Gastroesophageal sphincter (tissue), 4 donors: ENCODE results near the gene PLXNA2. TPM values are rescaled to one million over a fixed set of nuclear protein-coding genes. Genes with fewer than 3 reads are reported as not detected.

ENCODE experiments used
- ATAC-seq: fragments of 150-250 bp; one replicate; pipeline ENCODE4 v1.9.1; 2016; ENCODE audit warnings: mild to moderate bottlenecking, moderate library complexity
- H3K27ac ChIP-seq, 4 donors: fragments of 200-600 bp; sonication (generic) in 3 of 4; 1 replicate in 3 of 4; 2 replicates in 1 of 4; pipeline ENCODE4 v1.5.1; 2016 to 2019
- H3K27me3 ChIP-seq: fragments of 200-600 bp; sonication (generic); one replicate; pipeline ENCODE4 v1.5.1; 2019
- H3K36me3 ChIP-seq, 2 donors: fragments of 200-600 bp; sonication (generic); one replicate each; pipeline ENCODE4 v1.5.1; 2019; ENCODE audit warnings: control low read depth in 1 of 2
- H3K4me1 ChIP-seq, 3 donors: fragments of 200-600 bp; sonication (generic); 1 replicate in 2 of 3; 2 replicates in 1 of 3; pipeline ENCODE4 v1.5.1; 2016 to 2019; ENCODE audit warnings: control low read depth in 2 of 3
- H3K4me3 ChIP-seq, 2 donors: fragments of 200-600 bp; sonication (generic); one replicate each; pipeline ENCODE4 v1.5.1; 2019; ENCODE audit warnings: mild to moderate bottlenecking in 1 of 2, moderate library complexity in 1 of 2
- H3K9me3 ChIP-seq, 3 donors: fragments of 200-600 bp; sonication (generic); one replicate each; pipeline ENCODE4 v1.5.1; 2017 to 2019; ENCODE audit warnings: control low read depth in 2 of 3
- EP300 ChIP-seq: sonication (generic); formaldehyde crosslinking; IDR thresholded peaks from one replicate; pipeline ENCODE4 v1.6.1; 2017; ENCODE audit warnings: antibody characterized with exemption, mild to moderate bottlenecking
- POLR2A ChIP-seq, 2 donors: fragments of 450-650 bp; IDR thresholded peaks; one replicate each; pipeline ENCODE4 v1.6.1; 2017; ENCODE audit warnings: antibody characterized with exemption in 2 of 2, mild to moderate bottlenecking in 2 of 2, moderate library complexity in 1 of 2
- POLR2AphosphoS5 ChIP-seq: sonication (generic); formaldehyde crosslinking; IDR thresholded peaks from one replicate; pipeline ENCODE4 v1.6.1; 2017; ENCODE audit warnings: antibody characterized with exemption
- WGBS, 2 donors: methylation state at CpG; one replicate each; pipeline ENCODE4 v1.1.5; 2018; ENCODE audit warnings: low coverage in 1 of 2; 5-methylcytosine and 5-hydroxymethylcytosine counted together
- total RNA-seq, 4 donors: library from RNA; depleted of rRNA; stranded (reverse); fragments of >200 nt; gene quantifications; one replicate each; pipeline ENCODE4 v1.1.0, GENCODE V29; 2016
- TF ChIP-seq, protein P1 (sequence below), 4 experiments: fragments of 200-600 bp in 2 of 4; fragments of 450-650 bp in 2 of 4; sonication (generic) in 1 of 4; IDR thresholded peaks; one replicate each; pipeline ENCODE4 v1.5.1; 2017 to 2019; ENCODE audit warnings: antibody characterized with exemption in 4 of 4, mild to moderate bottlenecking in 2 of 4, moderate library complexity in 2 of 4

PLXNA2 gene
- total RNA-seq, 4 donors from 2014 or later = 12.5 to 38.3 (median 32.0) TPM

- ATAC-seq = no peak
- H3K27me3 ChIP-seq = no peaks in the 10 kb centered on the region
- H3K27ac ChIP-seq = no peak overlapping the region
- peaks cover 0 to 83% of the 10 kb centered on the region in 2 donors for H3K36me3 ChIP-seq
- peaks cover 0 to 30% (median 25%) of the 10 kb centered on the region in 3 donors for H3K4me1 ChIP-seq
- TF ChIP-seq EP300 (no peak), POLR2AphosphoS5 (no peak), POLR2A (IDR thresholded peaks at IDR 0.05) (no peak)
- TF ChIP-seq, protein P1, sequence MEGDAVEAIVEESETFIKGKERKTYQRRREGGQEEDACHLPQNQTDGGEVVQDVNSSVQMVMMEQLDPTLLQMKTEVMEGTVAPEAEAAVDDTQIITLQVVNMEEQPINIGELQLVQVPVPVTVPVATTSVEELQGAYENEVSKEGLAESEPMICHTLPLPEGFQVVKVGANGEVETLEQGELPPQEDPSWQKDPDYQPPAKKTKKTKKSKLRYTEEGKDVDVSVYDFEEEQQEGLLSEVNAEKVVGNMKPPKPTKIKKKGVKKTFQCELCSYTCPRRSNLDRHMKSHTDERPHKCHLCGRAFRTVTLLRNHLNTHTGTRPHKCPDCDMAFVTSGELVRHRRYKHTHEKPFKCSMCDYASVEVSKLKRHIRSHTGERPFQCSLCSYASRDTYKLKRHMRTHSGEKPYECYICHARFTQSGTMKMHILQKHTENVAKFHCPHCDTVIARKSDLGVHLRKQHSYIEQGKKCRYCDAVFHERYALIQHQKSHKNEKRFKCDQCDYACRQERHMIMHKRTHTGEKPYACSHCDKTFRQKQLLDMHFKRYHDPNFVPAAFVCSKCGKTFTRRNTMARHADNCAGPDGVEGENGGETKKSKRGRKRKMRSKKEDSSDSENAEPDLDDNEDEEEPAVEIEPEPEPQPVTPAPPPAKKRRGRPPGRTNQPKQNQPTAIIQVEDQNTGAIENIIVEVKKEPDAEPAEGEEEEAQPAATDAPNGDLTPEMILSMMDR (IDR thresholded peaks at IDR 0.05) = no peak
- H3K9me3 ChIP-seq = no peaks in the 10 kb centered on the region
- WGBS, 2 donors = 100% methylated on average over 1 of the region's 8 CpGs; no CpG with 5 or more reads in 1 of the 2 donors
- no peak overlapping the region for H3K4me3 ChIP-seq
These were observed 210.0 kb downstream of the PLXNA2 start for GRCh38 chr1:208034135-208034534.

DNA sequence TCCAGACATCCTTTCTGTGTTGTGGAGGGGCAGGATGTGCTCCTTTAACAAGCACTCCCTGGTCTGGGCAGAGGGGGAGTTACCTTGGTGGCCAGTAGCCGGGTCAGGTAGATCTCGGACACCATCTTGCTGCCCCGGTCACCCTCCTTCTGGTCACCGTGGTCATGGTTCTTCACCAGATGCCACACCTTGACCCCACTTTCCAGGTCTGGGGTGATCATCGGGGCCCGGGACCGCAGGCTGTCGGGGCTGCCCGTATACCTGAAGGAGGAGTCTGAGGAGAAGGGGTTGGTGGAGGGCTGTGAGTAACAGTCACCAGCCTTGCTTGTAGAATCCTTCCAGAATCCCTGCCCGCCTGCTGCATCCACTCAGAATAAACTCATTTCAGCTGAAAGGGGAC lies 210.9 kb downstream of the PLXNA2 start:
- TF ChIP-seq EP300 (no peak), POLR2A (IDR thresholded peaks at IDR 0.05) (no peak), POLR2AphosphoS5 (no peak)
- TF ChIP-seq, protein P1 (IDR thresholded peaks at IDR 0.05) = no peak
- no peaks in the 10 kb centered on the region for H3K9me3 ChIP-seq

GRCh38 chr1:208031932-208032320 lies 212.3 kb downstream of the PLXNA2 start:
- Histone ChIP-seq H3K4me1 (peaks cover 0 to 31% (median 28%) of the 10 kb centered on the region in 3 donors), H3K27me3 (no peaks in the 10 kb centered on the region), H3K36me3 (peaks cover 0 to 81% of the 10 kb centered on the region in 2 donors), H3K27ac (peak overlapping the region in 2 of 4 donors; percentile 12 to 72), H3K4me3 (no peak overlapping the region), H3K9me3 (no peaks in the 10 kb centered on the region)
- no peak for ATAC-seq
- WGBS, 2 donors = 80% methylated on average over 4 of the region's 4 CpGs; no CpG with 5 or more reads in 1 of the 2 donors
- TF ChIP-seq POLR2AphosphoS5 = no peak
- TF ChIP-seq, protein P1 (IDR thresholded peaks at IDR 0.05) = no peak
- no peak for TF ChIP-seq EP300
- TF ChIP-seq POLR2A (IDR thresholded peaks at IDR 0.05) = no peak

More for the DNA sequence above, 210.9 kb downstream of the PLXNA2 start:
- Histone ChIP-seq H3K36me3 (peaks cover 0 to 81% of the 10 kb centered on the region in 2 donors), H3K4me1 (peaks cover 0 to 31% (median 28%) of the 10 kb centered on the region in 3 donors), H3K27ac (no peak overlapping the region), H3K27me3 (no peaks in the 10 kb centered on the region), H3K4me3 (no peak overlapping the region)
- ATAC-seq = no peak
- no CpG with 5 or more reads among the region's 10 CpGs for WGBS, 2 donors

- Histone ChIP-seq H3K9me3 (no peaks in the 10 kb centered on the region), H3K27me3 (no peaks in the 10 kb centered on the region), H3K36me3 (peaks cover 0 to 81% of the 10 kb centered on the region in 2 donors), H3K4me1 (peaks cover 0 to 31% (median 28%) of the 10 kb centered on the region in 3 donors), H3K27ac (peak overlapping the region in 3 of 4 donors; percentile 72 to 81 (median 74)), H3K4me3 (no peak overlapping the region)
- TF ChIP-seq POLR2A (IDR thresholded peaks at IDR 0.05) (no peak), EP300 (no peak), POLR2AphosphoS5 (no peak)
- 58 to 85% methylated on average over 4 to 5 of the region's 10 CpGs for WGBS, 2 donors
- ATAC-seq = no peak
These were observed 212.8 kb downstream of the PLXNA2 start for GRCh38 chr1:208031316-208031931.

GRCh38 chr1:208030288-208031091 lies 213.7 kb downstream of the PLXNA2 start:
- peak; percentile 59 for ATAC-seq
- Histone ChIP-seq H3K27ac (peak overlapping the region; percentile 24 to 81 (median 73)), H3K9me3 (no peaks in the 10 kb centered on the region), H3K27me3 (no peaks in the 10 kb centered on the region), H3K4me1 (peaks cover 0 to 31% (median 28%) of the 10 kb centered on the region in 3 donors), H3K4me3 (no peak overlapping the region), H3K36me3 (peaks cover 0 to 83% of the 10 kb centered on the region in 2 donors)
- no peak for TF ChIP-seq POLR2AphosphoS5
- TF ChIP-seq, protein P1 (IDR thresholded peaks at IDR 0.05) = no peak
- TF ChIP-seq POLR2A (IDR thresholded peaks at IDR 0.05) = no peak
- TF ChIP-seq EP300 = no peak
- 2 to 10% methylated on average over 2 to 7 of the region's 12 CpGs for WGBS, 2 donors
